B cell (primary cell): ENCODE measurements around the gene LEPROT. TPM values are rescaled to one million over a fixed set of nuclear protein-coding genes. Genes with fewer than 3 reads are reported as not detected.

ENCODE experiments used
- ATAC-seq: fragments of 200-7000 bp; cut with Tn5 transposase; one replicate; pipeline ENCODE4 v1.10.0; 2021; ENCODE audit warnings: low read depth, mild to moderate bottlenecking, moderate number of reproducible peaks, moderate library complexity
- CTCF ChIA-PET: fragments of 350-600 bp; sonication (Branson Sonifier 250); formaldehyde crosslinking; loops from one replicate; lab custom pipeline; 2021; ENCODE audit warnings: antibody characterized with exemption, inconsistent platforms; lab: Charles Lee
- POLR2A ChIA-PET: fragments of 350-600 bp; sonication (Branson Sonifier 250); formaldehyde crosslinking; loops from one replicate; lab custom pipeline; 2021; ENCODE audit warnings: antibody characterized with exemption; lab: Charles Lee
- DNase-seq: peaks from one replicate; pipeline ENCODE4 v3.0.0; 2013
- H2AFZ ChIP-seq: 2 replicates; pipeline ENCODE4 v1.6.1; 2012; ENCODE audit warnings: mild to moderate bottlenecking, low read depth, low read length; ENCODE audit not compliant: insufficient read depth, poor library complexity, severe bottlenecking
- H3K27ac ChIP-seq, 2 donors: 1 replicate in 1 of 2; 2 replicates in 1 of 2; pipeline ENCODE4 v1.5.1; 2012 to 2013; ENCODE audit warnings: low read length in 2 of 2, mild to moderate bottlenecking in 2 of 2, moderate library complexity in 1 of 2
- H3K27me3 ChIP-seq, 4 experiments: fragments of 200-600 bp in 1 of 4; sonication (generic) in 1 of 4; replicated peaks in 1 of 4; 1 replicate in 2 of 4; 2 replicates in 2 of 4; pipeline versions ENCODE4 v1.6.1 to v1.7.0; 2013 to 2016; ENCODE audit warnings: low read length in 3 of 4, mild to moderate bottlenecking in 2 of 4, mixed read lengths in 1 of 4, moderate library complexity in 1 of 4; ENCODE audit not compliant: insufficient read depth in 4 of 4, control insufficient read depth in 3 of 4; ENCODE audit errors: control extremely low read depth in 1 of 4
- H3K36me3 ChIP-seq, 2 experiments: replicated peaks in 1 of 2; 1 replicate in 1 of 2; 2 replicates in 1 of 2; pipeline versions ENCODE4 v1.6.1 to v1.7.1; 2013; ENCODE audit warnings: low read length in 1 of 2; ENCODE audit not compliant: insufficient read depth in 2 of 2, control insufficient read depth in 1 of 2; ENCODE audit errors: control extremely low read depth in 1 of 2, extremely low read depth in 1 of 2
- H3K4me1 ChIP-seq, 2 donors: fragments of 200-600 bp in 1 of 2; sonication (generic) in 1 of 2; 1 replicate in 1 of 2; 2 replicates in 1 of 2; pipeline versions ENCODE4 v1.5.1 to v1.6.1; 2013 to 2017; ENCODE audit warnings: low read length in 2 of 2; ENCODE audit not compliant: control insufficient read depth in 2 of 2, insufficient read depth in 2 of 2
- H3K4me2 ChIP-seq: replicated peaks from 2 replicates; pipeline ENCODE3; 2012; ENCODE audit warnings: mild to moderate bottlenecking, low read depth, low read length; ENCODE audit not compliant: poor library complexity, severe bottlenecking
- H3K4me3 ChIP-seq, 5 experiments: fragments of 200-600 bp in 1 of 5; sonication (generic) in 1 of 5; 1 replicate in 3 of 5; 2 replicates in 2 of 5; pipeline versions ENCODE4 v1.5.1 to v1.7.0; 2011 to 2016; ENCODE audit warnings: low read length in 4 of 5, mild to moderate bottlenecking in 4 of 5, low read depth in 2 of 5, control low read depth in 1 of 5, moderate library complexity in 1 of 5; ENCODE audit not compliant: insufficient read depth in 1 of 5; ENCODE audit errors: control extremely low read depth in 1 of 5, extremely low read depth in 1 of 5
- H3K79me2 ChIP-seq: fragments of 200-600 bp; sonication (generic); one replicate; pipeline ENCODE4 v1.6.0; 2016; ENCODE audit warnings: low read length; ENCODE audit not compliant: control insufficient read depth, insufficient read depth
- H3K9ac ChIP-seq: fragments of 200-600 bp; sonication (generic); 2 replicates; pipeline ENCODE4 v1.6.1; 2017; ENCODE audit warnings: mild to moderate bottlenecking, low read length, moderate library complexity
- H3K9me3 ChIP-seq, 3 donors: one replicate each; pipeline versions ENCODE4 v1.6.1 to v1.7.1; 2013; ENCODE audit warnings: low read length in 2 of 3; ENCODE audit not compliant: control insufficient read depth in 2 of 3, insufficient read depth in 1 of 3; ENCODE audit errors: control extremely low read depth in 1 of 3
- H4K20me1 ChIP-seq: 2 replicates; pipeline ENCODE4 v1.6.0; 2012; ENCODE audit warnings: mild to moderate bottlenecking, low read length; ENCODE audit not compliant: insufficient read depth, control insufficient read depth, poor library complexity, severe bottlenecking
- H3K27ac Mint-ChIP-seq: one replicate; pipeline ENCODE4 v1.8.0; 2021; ENCODE audit warnings: mixed read lengths
- H3K27me3 Mint-ChIP-seq: one replicate; pipeline ENCODE4 v1.8.0; 2021; ENCODE audit warnings: mixed read lengths
- H3K4me1 Mint-ChIP-seq: one replicate; pipeline ENCODE4 v1.8.0; 2021; ENCODE audit warnings: mixed read lengths
- H3K4me3 Mint-ChIP-seq: one replicate; pipeline ENCODE4 v1.8.0; 2021; ENCODE audit warnings: mixed read lengths
- H3K9me3 Mint-ChIP-seq: one replicate; pipeline ENCODE4 v1.8.0; 2022; ENCODE audit warnings: mixed read lengths; ENCODE audit not compliant: insufficient read depth
- CTCF ChIP-seq: fragments of 200-600 bp; IDR thresholded peaks from one replicate; pipeline ENCODE4 v1.8.0; 2022; ENCODE audit warnings: antibody characterized with exemption, mild to moderate bottlenecking
- EZH2 ChIP-seq: IDR thresholded peaks from 2 replicates; pipeline ENCODE4 v1.6.1; 2012; ENCODE audit warnings: borderline replicate concordance, low read depth, mild to moderate bottlenecking, moderate library complexity, low read length; ENCODE audit not compliant: insufficient read depth, poor library complexity, severe bottlenecking
- WGBS: methylation state at CpG from one replicate; pipeline ENCODE4 v1.1.5; 2013; ENCODE audit warnings: missing lambda C conversion rate; ENCODE audit not compliant: insufficient coverage; 5-methylcytosine and 5-hydroxymethylcytosine counted together
- intact Hi-C: fragments of 100-400 bp; cut with micrococcal nuclease; formaldehyde crosslinking; loops from one replicate; pipeline ENCODE4 v1.10.0; 2022
- polyA plus RNA-seq: library from polyadenylated mRNA; depleted of rRNA; stranded (reverse); fragments of >200 nt; gene quantifications from 2 replicates; pipeline ENCODE4 v1.2.3, GENCODE V29; 2012
- total RNA-seq, 2 donors: library from RNA; stranded (reverse); fragments of 120-200 nt in 1 of 2; gene quantifications; 1 replicate in 1 of 2; 2 replicates in 1 of 2; pipeline versions ENCODE4 v1.2.3 to v1.2.4, GENCODE V29; 2013 to 2022

The LEPROT gene
- total and polyA plus RNA-seq, 2 donors (not counting 1 experiment from before 2014, with no cell fraction given): 9.7 to 26.5 TPM

- no peak overlapping the region for H3K4me2 ChIP-seq
- CTCF ChIA-PET: interaction anchor here (0.8 to 2.5 kb wide), 6 partner anchors 10 to 1015 kb away, joined by 3 to 15 read pairs (median 4); partner anchors contain the start of genes LEPR and LEPROT
- no peak overlapping the region for H3K27ac ChIP-seq
- H3K27me3 ChIP-seq: no peaks in the 10 kb centered on the region
- H3K9ac ChIP-seq: no peak overlapping the region
- H3K4me1 ChIP-seq: no peaks in the 10 kb centered on the region
- intact Hi-C loops: loop anchor here (1.0 to 5.0 kb wide), 2 partner anchors 256 to 1016 kb away; no protein-coding TSS in a partner anchor
- Mint-ChIP-seq H3K27ac (no peak overlapping the region), H3K9me3 (no peaks in the 10 kb centered on the region), H3K4me3 (no peak overlapping the region), H3K27me3 (no peaks in the 10 kb centered on the region), H3K4me1 (no peaks in the 10 kb centered on the region)
- no peak overlapping the region for H3K4me3 ChIP-seq
- no peaks in the 10 kb centered on the region for H4K20me1 ChIP-seq
- POLR2A ChIA-PET: no interaction called here
- ATAC-seq (no peak), DNase-seq (peak; percentile 31)
- H3K79me2 ChIP-seq: no peaks in the 10 kb centered on the region
- WGBS: no CpG with 5 or more reads among the region's 1 CpG
- H2AFZ ChIP-seq: no peak overlapping the region
- TF ChIP-seq EZH2 (no peak), CTCF (peak; percentile 79)
- no peaks in the 10 kb centered on the region for H3K9me3 ChIP-seq
- H3K36me3 ChIP-seq: peaks cover 3 to 7% of the 10 kb centered on the region in 2 experiments
Measured at GRCh38 chr1:65431111-65431705, 10.7 kb downstream of the LEPROT start.

GRCh38 chr1:65432918-65433317, 12.4 kb downstream of the LEPROT start:
- Histone ChIP-seq H4K20me1 (no peaks in the 10 kb centered on the region), H3K79me2 (no peaks in the 10 kb centered on the region), H2AFZ (no peak overlapping the region), H3K4me2 (no peak overlapping the region), H3K36me3 (peaks cover 3 to 7% of the 10 kb centered on the region in 2 experiments), H3K27me3 (no peaks in the 10 kb centered on the region), H3K4me1 (no peaks in the 10 kb centered on the region), H3K9ac (no peak overlapping the region), H3K27ac (no peak overlapping the region), H3K4me3 (no peak overlapping the region), H3K9me3 (no peaks in the 10 kb centered on the region)
- WGBS: 100% methylated on average over 1 of the region's 8 CpGs
- Mint-ChIP-seq H3K9me3 (no peaks in the 10 kb centered on the region), H3K4me3 (no peak overlapping the region), H3K27me3 (no peaks in the 10 kb centered on the region), H3K27ac (no peak overlapping the region), H3K4me1 (no peaks in the 10 kb centered on the region)
- TF ChIP-seq EZH2 (no peak), CTCF (no peak)
- ChIA-PET CTCF (interaction anchor here (0.8 to 1.2 kb wide), 2 partner anchors 13 to 1368 kb away, joined by 3 read pairs; partner anchors contain the start of genes INSL5, LEPR and LEPROT), POLR2A (no interaction called here)
- no peak for DNase-seq
- no peak for ATAC-seq
- intact Hi-C loops: loop anchor here (5.0 kb wide), 1 partner anchor 1014 kb away; no protein-coding TSS in a partner anchor
